WTC11 (cell line): ENCODE data around the gene MIB1. TPM values are rescaled to one million over a fixed set of nuclear protein-coding genes. Genes with fewer than 3 reads are reported as not detected.

ENCODE experiments used
- ATAC-seq: fragments of 200-7000 bp; cut with Tn5 transposase; 2 replicates; pipeline ENCODE4 v1.10.0; 2021; ENCODE audit warnings: mild to moderate bottlenecking, moderate library complexity
- CTCF ChIA-PET: fragments of 300-600 bp; sonication (Branson Sonifier 250); formaldehyde crosslinking; loops from one replicate; lab custom pipeline; 2021; ENCODE audit warnings: antibody characterized with exemption; lab: Charles Lee
- POLR2A ChIA-PET: fragments of 350-600 bp; sonication (Branson Sonifier 250); formaldehyde crosslinking; loops from one replicate; lab custom pipeline; 2021; ENCODE audit warnings: antibody characterized with exemption; lab: Charles Lee
- DNase-seq: peaks from one replicate; pipeline ENCODE4 v3.0.0; 2021; ENCODE audit warnings: low spot score
- H3K27ac Mint-ChIP-seq: 2 replicates; pipeline ENCODE4 v1.8.0; 2021; ENCODE audit warnings: mixed read lengths
- H3K27me3 Mint-ChIP-seq: 2 replicates; pipeline ENCODE4 v1.8.0; 2021; ENCODE audit warnings: low read depth, mild to moderate bottlenecking, moderate library complexity, mixed read lengths
- H3K36me3 Mint-ChIP-seq: 2 replicates; pipeline ENCODE4 v1.8.0; 2021; ENCODE audit warnings: mixed read lengths
- H3K4me1 Mint-ChIP-seq: 2 replicates; pipeline ENCODE4 v1.8.0; 2022; ENCODE audit warnings: mixed read lengths
- H3K4me3 Mint-ChIP-seq: 2 replicates; pipeline ENCODE4 v1.8.0; 2021; ENCODE audit warnings: mild to moderate bottlenecking, moderate library complexity, mixed read lengths
- H3K9me3 Mint-ChIP-seq: 2 replicates; pipeline ENCODE4 v1.8.0; 2021; ENCODE audit warnings: mixed read lengths
- AFF4 ChIP-seq: sonication (generic); formaldehyde crosslinking; IDR thresholded peaks from 2 replicates; pipeline ENCODE4 v1.8.1; 2023; ENCODE audit warnings: mild to moderate bottlenecking, missing genetic modification reagents, borderline replicate concordance
- CREB1 ChIP-seq: sonication (generic); formaldehyde crosslinking; IDR thresholded peaks from 2 replicates; pipeline ENCODE4 v1.8.0; 2023; ENCODE audit warnings: mild to moderate bottlenecking, missing genetic modification reagents
- EMX1 ChIP-seq: fragments of 250-450 bp; sonication (Bioruptor Pico); IDR thresholded peaks from 2 replicates; pipeline ENCODE4 v1.8.0; 2021; ENCODE audit warnings: mild to moderate bottlenecking
- FOXJ3 ChIP-seq: sonication (generic); formaldehyde crosslinking; IDR thresholded peaks from 2 replicates; pipeline ENCODE4 v1.9.0; 2021; ENCODE audit warnings: missing genetic modification reagents, mild to moderate bottlenecking, borderline replicate concordance
- GABPB1 ChIP-seq: sonication (generic); formaldehyde crosslinking; IDR thresholded peaks from 2 replicates; pipeline ENCODE4 v1.8.1; 2023; ENCODE audit warnings: mild to moderate bottlenecking, missing genetic modification reagents
- MYBL2 ChIP-seq: sonication (generic); formaldehyde crosslinking; IDR thresholded peaks from 2 replicates; pipeline ENCODE4 v1.8.1; 2023; ENCODE audit warnings: mild to moderate bottlenecking, moderate library complexity, missing genetic modification reagents
- NFATC4 ChIP-seq: fragments of 250-450 bp; sonication (Bioruptor Pico); IDR thresholded peaks from 2 replicates; pipeline ENCODE4 v1.9.0; 2021; ENCODE audit warnings: mild to moderate bottlenecking
- NR3C1 ChIP-seq: sonication (generic); formaldehyde crosslinking; conservative IDR thresholded peaks from 2 replicates; pipeline ENCODE4 v1.8.1; 2023; ENCODE audit warnings: low read depth, mild to moderate bottlenecking, missing genetic modification reagents
- OVOL2 ChIP-seq: fragments of 250-450 bp; sonication (Bioruptor Pico); IDR thresholded peaks from 2 replicates; pipeline ENCODE4 v1.9.0; 2021; ENCODE audit warnings: mild to moderate bottlenecking, borderline replicate concordance
- RELA ChIP-seq: sonication (generic); formaldehyde crosslinking; IDR thresholded peaks from 2 replicates; pipeline ENCODE4 v1.8.1; 2022; ENCODE audit warnings: missing genetic modification reagents, mild to moderate bottlenecking, borderline replicate concordance
- SP1 ChIP-seq: sonication (generic); formaldehyde crosslinking; conservative IDR thresholded peaks from 2 replicates; pipeline ENCODE4 v1.8.1; 2022; ENCODE audit warnings: missing genetic modification reagents
- TCF7 ChIP-seq: sonication (generic); formaldehyde crosslinking; IDR thresholded peaks from 2 replicates; pipeline ENCODE4 v1.8.0; 2022; ENCODE audit warnings: mild to moderate bottlenecking, low read depth, missing genetic modification reagents, moderate library complexity
- USF2 ChIP-seq: sonication (generic); formaldehyde crosslinking; IDR thresholded peaks from 2 replicates; pipeline ENCODE4 v1.8.1; 2023; ENCODE audit warnings: mild to moderate bottlenecking, missing genetic modification reagents, moderate library complexity
- ZBTB43 ChIP-seq: sonication (generic); formaldehyde crosslinking; IDR thresholded peaks from 2 replicates; pipeline ENCODE4 v1.8.1; 2023; ENCODE audit warnings: mild to moderate bottlenecking, missing genetic modification reagents
- ZNF232 ChIP-seq: sonication (generic); formaldehyde crosslinking; IDR thresholded peaks from 2 replicates; pipeline ENCODE4 v1.8.0; 2022; ENCODE audit warnings: mild to moderate bottlenecking, missing genetic modification reagents
- ZNF396 ChIP-seq: fragments of 250-450 bp; sonication (Bioruptor Pico); IDR thresholded peaks from 2 replicates; pipeline ENCODE4 v1.8.0; 2021; ENCODE audit warnings: mild to moderate bottlenecking, moderate library complexity, borderline replicate concordance
- ZNF512 ChIP-seq: sonication (generic); formaldehyde crosslinking; IDR thresholded peaks from 2 replicates; pipeline ENCODE4 v1.8.1; 2022; ENCODE audit warnings: missing genetic modification reagents, borderline replicate concordance
- ZNF532 ChIP-seq: fragments of 250-450 bp; sonication (Bioruptor Pico); IDR thresholded peaks from 2 replicates; pipeline ENCODE4 v1.9.0; 2021; ENCODE audit warnings: mild to moderate bottlenecking, borderline replicate concordance
- ZSCAN18 ChIP-seq: fragments of 250-450 bp; sonication (Bioruptor Pico); IDR thresholded peaks from 2 replicates; pipeline ENCODE4 v2.1.2; 2022; ENCODE audit warnings: mild to moderate bottlenecking, moderate library complexity
- total RNA-seq: library from RNA; stranded (reverse); gene quantifications from 3 replicates; pipeline ENCODE4 v1.2.3, GENCODE V29; 2021

The MIB1 gene
- total RNA-seq, 1 experiment from 2014 or later = 63.9 TPM

- TF ChIP-seq USF2 (CRISPR knock-in tag) (no peak), CREB1 (CRISPR knock-in tag) (no peak), NFATC4 (no peak), NR3C1 (CRISPR knock-in tag) (no peak), EMX1 (CRISPR knock-in tag) (no peak), MYBL2 (no peak), SP1 (CRISPR knock-in tag) (no peak), AFF4 (CRISPR knock-in tag) (no peak), FOXJ3 (no peak), GABPB1 (CRISPR knock-in tag) (no peak), ZNF512 (CRISPR knock-in tag) (no peak), ZNF396 (CRISPR knock-in tag) (no peak), ZNF532 (CRISPR knock-in tag) (no peak), ZNF232 (CRISPR knock-in tag) (no peak), RELA (CRISPR knock-in tag) (no peak), ZBTB43 (CRISPR knock-in tag) (no peak), OVOL2 (no peak), TCF7 (CRISPR knock-in tag) (no peak), ZSCAN18 (no peak)
- TF ChIP-seq, all 79 proteins: peak for 0
- ATAC-seq = no peak
- ChIA-PET CTCF (no interaction called here), POLR2A (no interaction called here)
- Mint-ChIP-seq H3K27me3 (no peaks in the 10 kb centered on the region), H3K27ac (no peak overlapping the region), H3K4me1 (no peaks in the 10 kb centered on the region; the same call in 1 of the 2 replicates), H3K4me3 (no peak overlapping the region), H3K36me3 (peaks cover 34% of the 10 kb centered on the region), H3K9me3 (no peaks in the 10 kb centered on the region)
- DNase-seq = no peak
Observed at GRCh38 chr18:21855432-21855831, 114.8 kb downstream of the MIB1 start.
